PC-3 (cell line): ENCODE measurements around the gene GPR15.

Source experiments
- CTCF ChIP-seq: fragments of 300-600 bp; sonication (generic); conservative IDR thresholded peaks from 2 replicates; pipeline ENCODE4 v1.5.1; 2017; ENCODE audit warnings: antibody characterized with exemption, low read depth, mild to moderate bottlenecking, low read length
- EZH2 ChIP-seq: fragments of 300-600 bp; sonication (generic); IDR thresholded peaks from one replicate; pipeline ENCODE4 v1.6.1; 2017; ENCODE audit warnings: antibody characterized with exemption, mild to moderate bottlenecking, low read length; ENCODE audit not compliant: unreplicated experiment
- EZH2phosphoT487 ChIP-seq: fragments of 300-600 bp; sonication (generic); IDR thresholded peaks from 2 replicates; pipeline ENCODE4 v1.6.1; 2018; ENCODE audit warnings: mild to moderate bottlenecking, antibody characterized with exemption, low read length, borderline replicate concordance

- TF ChIP-seq CTCF (no peak), EZH2 (no peak), EZH2phosphoT487 (no peak)
Observed at GRCh38 chr3:98565237-98565643, 33.5 kb downstream of the GPR15 start.
